Peyer's patch (tissue), 4 donors: ENCODE data around the gene IFNW1.

Experiments used
- POLR2A ChIP-seq, 2 donors: fragments of 450-650 bp; IDR thresholded peaks; one replicate each; pipeline ENCODE4 v1.5.1; 2017; ENCODE audit warnings: antibody characterized with exemption in 2 of 2, mild to moderate bottlenecking in 2 of 2, moderate library complexity in 2 of 2
- TF ChIP-seq, protein P1 (sequence below), 6 experiments: fragments of 450-650 bp in 4 of 6; fragments of 200-600 bp in 2 of 6; sonication (generic) in 1 of 6; IDR thresholded peaks; one replicate each; pipeline ENCODE4 v1.5.1; 2017 to 2019; ENCODE audit warnings: antibody characterized with exemption in 6 of 6, mild to moderate bottlenecking in 3 of 6, moderate library complexity in 1 of 6

DNA sequence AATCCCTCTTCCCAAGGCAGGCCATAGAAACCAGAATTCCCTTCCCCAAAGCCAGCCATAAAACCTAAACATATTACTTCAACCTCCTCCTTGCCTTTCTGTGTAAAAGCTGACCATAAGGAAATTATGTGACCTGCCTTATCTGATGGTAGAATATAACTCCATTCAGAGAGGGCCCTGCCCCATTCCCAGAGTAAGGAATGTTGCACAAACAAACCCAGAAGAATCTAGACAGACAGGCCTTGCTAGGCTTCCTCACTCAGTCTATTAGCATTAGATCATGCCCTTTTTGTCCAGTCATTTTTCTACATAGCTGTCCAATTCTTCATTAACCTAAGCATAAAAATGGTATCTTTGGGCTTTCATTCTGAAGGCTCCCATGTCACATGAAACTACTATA lies 46.1 kb downstream of the IFNW1 start:
- no peak for TF ChIP-seq POLR2A (IDR thresholded peaks at IDR 0.05)
- TF ChIP-seq, protein P1, sequence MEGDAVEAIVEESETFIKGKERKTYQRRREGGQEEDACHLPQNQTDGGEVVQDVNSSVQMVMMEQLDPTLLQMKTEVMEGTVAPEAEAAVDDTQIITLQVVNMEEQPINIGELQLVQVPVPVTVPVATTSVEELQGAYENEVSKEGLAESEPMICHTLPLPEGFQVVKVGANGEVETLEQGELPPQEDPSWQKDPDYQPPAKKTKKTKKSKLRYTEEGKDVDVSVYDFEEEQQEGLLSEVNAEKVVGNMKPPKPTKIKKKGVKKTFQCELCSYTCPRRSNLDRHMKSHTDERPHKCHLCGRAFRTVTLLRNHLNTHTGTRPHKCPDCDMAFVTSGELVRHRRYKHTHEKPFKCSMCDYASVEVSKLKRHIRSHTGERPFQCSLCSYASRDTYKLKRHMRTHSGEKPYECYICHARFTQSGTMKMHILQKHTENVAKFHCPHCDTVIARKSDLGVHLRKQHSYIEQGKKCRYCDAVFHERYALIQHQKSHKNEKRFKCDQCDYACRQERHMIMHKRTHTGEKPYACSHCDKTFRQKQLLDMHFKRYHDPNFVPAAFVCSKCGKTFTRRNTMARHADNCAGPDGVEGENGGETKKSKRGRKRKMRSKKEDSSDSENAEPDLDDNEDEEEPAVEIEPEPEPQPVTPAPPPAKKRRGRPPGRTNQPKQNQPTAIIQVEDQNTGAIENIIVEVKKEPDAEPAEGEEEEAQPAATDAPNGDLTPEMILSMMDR (IDR thresholded peaks at IDR 0.05) = no peak
